GM21390 (cell line): ENCODE measurements around the gene SLC2A1.

Experiments used
- ATAC-seq: cut with Tn5 transposase; IDR thresholded peaks from one replicate; pipeline ENCODE4 v1.9.1; 2021; ENCODE audit not compliant: unreplicated experiment

SLC2A1 gene

DNA sequence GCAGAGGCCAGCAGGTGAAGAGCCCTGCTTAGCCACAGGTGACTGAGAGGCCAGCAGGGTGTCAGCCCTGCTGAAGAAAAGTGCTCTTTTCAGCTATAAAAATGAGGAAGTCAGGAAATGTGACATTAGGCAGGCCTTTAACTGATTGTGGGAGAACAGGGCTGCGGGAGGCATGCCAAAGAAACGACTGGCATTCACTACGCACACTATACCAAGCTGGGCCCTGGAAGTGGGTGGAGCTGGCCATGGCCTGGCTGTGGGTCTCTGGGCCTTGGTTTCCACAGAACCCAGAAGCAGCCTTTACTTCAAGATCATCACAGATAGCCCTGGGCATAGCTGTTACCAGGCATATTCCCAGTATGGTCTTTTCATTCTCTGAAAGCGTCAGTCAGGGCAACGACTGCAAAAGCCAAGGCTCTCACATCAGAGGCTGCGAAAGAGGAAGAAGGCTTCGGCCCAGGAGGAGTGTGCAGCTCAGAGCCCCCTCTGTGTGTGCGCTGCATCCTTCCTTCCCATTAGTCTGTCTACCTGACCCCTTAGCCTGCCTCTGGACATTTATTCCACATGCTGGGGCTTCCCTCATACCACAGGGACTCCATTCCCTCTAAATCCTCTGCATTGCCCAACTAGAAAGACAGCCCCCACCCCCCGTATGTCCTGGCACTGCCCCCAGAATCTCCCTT, 14.3 kb downstream of the SLC2A1 start:
- ATAC-seq, result no peak

DNA sequence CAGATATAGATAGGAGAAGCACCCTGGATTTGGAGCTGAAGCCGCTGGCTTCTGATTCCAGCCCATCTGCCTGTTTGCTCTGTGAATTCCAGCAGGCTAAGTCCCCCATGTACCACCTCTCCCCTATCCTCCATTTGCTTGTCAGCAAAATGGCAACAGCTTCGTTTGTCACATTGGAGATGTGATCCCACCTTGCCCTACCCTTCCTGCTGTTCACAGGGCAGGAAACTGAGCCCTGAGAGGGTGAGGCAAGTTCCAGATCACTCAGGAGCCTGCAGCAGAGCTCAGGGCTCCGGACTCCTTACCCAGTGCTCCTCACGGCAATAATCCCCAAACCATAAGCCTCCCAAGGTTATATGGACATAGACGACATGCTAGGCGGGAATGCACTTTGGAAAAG, 14.9 kb downstream of the SLC2A1 start:
- ATAC-seq, result no peak

DNA sequence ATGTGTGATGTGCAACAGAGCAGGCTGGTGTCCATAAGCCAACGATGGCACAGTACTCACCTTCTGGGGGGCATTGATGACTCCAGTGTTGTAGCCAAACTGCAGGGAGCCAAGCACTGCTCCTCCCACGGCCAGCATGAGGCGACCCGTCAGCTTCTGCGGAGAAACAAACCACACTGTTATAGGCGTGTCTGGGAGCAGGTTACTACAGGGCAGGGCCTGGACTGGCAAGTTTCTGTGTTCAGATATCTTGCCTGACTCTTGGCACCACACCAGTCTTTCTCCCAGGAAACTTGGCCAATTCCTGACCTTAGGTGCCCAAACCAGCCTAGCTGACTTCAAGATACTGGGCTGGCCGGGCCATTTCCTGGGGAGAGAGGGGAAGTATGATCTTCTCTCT, 15.5 kb downstream of the SLC2A1 start:
- ATAC-seq, result no peak

DNA sequence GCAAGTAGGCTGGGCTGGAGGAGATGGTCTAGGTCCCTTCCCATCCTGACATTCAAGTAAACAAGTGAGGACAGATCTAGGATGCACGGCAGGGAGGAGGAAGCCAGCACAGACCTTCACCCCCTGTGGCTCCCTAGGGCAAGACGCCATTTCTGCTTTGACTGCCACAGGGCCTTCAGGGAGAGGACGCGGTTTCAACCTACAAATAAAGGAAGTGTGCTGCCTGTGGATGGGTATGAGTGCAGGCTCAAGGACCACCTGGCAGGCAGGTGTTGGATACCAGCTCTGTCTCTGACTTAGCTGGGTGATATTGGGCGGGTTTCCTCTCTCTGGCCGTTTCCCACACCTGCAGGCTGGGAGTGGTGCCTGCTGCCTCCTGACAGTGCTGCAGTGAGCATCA, 16.2 kb downstream of the SLC2A1 start:
- no peak for ATAC-seq

DNA sequence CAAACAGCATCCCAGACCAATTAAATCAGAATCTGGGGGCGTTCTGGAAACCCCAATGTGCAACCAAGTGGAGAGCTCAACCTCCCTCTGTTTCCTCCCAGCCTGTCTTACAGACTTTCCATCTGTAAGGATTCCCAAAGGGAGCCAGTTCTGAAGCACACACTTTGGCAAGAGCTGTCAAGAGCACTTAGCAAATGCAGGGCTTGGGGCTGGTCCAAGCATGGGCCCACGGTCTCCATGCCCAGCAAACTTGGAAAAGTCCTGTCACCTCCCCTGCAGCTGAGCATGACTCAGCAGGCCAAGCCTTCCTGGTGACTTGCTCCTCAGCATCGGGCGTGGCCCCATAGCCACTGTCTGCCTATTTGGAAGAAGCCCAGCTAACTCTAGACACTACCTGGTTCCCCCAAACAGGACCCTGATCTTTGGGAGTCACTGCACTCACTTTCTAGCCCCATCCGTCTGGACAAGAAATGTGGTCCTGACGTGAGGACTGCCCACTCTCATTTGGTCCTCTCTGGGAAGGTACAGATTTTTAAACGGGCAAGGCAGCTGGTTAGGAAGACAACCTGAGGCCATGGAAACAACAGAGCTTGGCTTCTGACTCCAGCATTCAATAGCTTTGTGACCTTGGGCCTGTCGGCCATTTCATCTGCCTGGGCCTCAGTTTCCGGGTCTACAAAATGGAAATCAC, 16.9 kb downstream of the SLC2A1 start:
- no peak for ATAC-seq

DNA sequence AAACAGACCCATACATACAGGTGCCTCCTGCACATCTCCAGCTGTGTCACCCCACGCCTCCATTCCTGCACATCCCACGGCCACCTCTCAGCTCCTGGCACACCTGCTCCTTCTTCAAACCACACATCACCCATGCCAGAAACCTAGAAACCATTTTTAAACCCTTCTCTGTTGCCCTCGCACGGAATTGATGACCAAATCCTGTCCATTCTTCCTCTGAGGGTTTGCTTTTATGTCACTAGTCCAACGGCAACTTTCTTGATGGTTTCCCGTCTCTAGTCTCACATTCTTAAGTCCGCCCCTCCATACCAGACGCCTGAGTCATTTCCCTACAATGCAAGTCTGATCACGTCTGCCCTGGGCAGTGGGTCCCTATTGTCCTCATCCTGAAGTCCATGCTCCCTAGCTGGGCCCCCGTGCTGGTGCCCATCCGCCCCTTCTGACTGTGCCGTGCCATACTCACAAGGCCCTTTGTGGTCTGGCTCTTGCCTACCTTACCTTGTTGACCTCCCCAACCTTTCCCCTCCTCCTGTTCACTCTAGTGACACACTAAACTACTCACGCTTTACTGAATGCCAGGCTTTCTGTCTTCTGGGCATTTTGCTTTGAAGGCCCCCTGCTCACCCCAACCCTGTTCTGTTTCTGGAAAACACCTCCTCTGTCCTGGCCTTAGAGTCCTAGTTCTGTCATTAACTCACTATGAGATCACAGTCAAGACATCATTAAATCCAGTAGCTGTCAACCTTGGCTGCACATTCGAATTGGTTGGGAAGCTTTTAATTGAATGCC, 17.6 kb downstream of the SLC2A1 start:
- ATAC-seq, result no peak

DNA sequence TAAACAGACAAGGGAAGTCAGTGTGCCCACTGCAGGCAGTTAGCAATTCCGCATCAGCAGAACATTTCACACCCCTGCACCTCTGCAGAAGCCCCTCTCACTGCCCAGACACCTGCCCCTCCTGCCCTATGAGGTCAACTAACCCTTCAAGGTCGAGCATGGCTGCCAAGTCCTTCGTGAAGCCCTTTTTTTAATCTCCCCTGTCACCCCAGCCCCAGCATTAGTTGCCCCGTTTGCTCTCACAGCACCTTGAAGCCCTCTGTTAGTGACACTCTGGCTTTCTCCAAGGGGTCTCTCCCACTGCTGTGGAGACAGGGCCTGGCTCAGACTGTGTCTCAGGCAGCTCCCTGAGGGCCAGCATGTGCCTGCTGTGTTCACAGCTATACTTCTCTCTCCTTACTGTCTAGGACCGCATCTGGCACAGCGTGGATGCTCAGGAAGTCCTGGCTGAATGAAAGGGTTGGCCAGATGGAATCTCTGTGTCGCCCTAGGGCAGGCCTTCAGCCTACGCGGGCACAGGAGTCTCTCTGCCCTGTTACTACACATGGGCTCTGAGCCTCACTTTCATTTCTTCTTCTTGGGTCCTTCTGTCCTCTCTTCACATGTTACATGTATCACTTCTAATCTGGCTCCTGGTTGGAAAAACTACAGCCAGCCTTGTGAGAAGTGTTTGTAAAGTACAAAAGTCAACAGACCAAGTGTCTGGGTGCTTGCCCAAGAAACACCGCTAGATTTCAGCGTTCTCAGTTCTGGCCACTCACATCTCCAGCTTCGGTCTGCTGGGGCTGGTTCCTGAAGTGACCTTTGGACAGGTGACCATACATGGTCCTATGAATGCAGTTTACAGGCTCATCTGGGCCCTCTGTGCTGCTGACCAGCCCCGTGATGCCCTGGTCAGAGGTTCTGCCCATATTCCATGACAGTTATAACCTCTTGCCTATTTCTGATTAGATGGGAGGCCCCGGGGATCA, 19.7 kb downstream of the SLC2A1 start:
- no peak for ATAC-seq

DNA sequence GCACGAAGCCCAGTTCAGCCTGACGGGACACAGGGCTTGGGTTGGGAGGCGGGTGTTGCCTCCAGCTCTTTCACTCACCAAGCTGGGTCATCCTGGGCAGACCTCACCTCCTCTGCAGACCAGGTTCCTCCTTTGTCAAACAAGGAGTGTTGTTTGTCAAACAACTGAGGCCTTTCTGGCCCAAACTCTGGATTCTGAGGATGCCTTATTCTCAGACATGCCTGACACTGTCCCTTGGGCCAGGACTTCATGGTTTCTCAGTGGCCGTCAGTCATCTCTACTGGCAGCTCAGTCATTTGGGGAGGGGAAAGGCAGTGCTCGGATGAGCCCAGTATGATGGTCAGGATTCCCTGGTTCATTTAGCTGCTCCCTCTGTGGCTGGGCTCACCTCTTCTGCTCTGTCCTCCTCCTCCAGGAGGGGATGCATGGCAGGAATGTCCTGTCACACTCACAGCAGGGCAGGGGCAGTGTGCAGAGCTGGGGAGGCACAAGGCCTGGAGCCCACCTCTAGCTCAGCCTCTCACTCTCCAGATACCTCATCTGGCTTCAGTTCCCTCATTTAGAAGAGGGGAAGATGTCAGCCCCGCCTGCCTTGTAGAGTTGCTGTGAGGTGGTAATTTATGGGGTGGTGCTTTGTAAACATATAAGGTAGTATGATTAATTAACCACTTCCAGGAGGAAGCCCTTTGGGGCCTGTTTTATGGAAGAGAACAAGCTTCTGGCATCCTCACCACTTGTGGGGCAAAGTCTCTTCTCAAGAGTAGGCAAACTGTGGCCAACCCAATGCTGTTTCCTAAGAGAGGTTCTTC, 20.6 kb downstream of the SLC2A1 start:
- no peak for ATAC-seq

DNA sequence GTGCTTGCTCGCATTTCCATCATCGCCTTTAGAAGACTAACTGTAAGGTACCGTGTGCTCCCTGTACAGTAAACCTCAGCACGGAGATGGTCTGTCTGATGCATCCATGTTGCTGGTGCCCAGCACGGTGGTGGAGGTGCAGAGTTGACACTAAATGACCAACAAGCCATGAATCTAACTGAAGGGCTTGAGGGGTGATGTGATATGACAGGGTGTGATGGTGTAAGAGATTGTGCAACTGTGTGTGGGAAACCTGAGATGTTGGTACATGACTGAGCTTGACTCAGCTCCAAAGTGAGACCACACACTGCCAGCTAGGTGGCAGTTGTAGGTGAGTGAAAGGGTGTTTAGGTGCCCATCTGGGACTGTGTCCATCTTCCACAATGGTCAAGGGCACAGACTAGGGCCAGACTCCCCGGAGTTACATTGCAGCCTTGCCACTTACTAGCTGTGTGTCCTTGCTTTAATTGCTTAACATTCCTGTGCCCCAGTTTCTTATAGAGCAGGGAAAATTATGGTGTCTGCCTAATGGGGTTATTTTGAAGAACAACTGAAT, 21.4 kb downstream of the SLC2A1 start:
- no peak for ATAC-seq

DNA sequence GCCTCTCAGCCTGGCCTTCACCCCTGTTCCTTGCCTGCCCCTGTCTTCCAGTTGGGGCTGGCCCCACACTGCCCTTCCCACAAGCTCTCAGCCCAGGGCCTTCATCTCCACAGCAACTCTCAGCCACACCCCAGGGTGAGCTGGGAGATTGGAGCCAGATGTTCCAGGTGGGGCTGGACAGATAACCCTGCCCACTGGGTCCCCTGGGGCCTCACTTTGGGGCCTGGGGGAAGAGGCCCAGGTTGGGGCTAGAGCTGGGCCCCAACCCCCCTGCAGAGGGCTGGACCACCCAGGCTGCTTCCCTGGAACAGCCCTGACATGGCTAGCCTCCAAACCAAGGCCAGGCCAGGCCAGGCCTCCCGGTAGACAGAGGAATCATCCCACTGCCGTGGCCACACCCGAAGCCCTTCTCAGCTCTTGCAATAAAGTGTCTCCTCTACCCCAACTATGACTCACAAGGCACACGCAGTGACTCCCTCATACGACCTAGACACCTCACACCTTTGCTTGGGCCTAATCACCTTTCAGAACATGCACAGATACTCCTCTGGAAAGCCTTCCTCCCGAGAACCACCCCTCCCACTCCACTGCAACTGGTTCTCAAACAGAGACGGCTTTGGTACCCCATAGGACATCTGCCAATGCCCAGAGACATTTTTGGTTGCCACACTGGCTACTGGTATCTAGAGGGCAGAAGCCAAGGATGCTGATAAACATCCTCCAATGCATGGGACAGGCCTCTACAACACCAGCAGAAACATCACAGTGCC, 22.2 kb downstream of the SLC2A1 start:
- ATAC-seq, result no peak

DNA sequence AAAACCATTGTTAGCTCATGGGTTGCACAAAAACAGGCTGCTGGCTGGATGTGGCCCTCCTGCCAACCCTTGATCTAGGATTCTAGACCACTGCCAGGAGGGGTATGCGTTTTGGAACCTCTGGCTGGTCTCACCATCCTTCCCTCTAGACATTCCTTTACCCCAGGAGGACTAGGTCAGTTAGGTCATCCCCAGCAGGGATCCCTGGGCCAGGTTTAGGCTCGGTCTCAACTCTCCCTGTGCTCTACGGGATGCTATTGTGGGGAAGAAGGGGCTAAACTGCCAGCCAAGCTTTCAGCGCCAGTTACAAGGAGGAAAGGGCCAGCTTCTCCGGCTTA, 22.7 kb downstream of the SLC2A1 start:
- ATAC-seq, result no peak

DNA sequence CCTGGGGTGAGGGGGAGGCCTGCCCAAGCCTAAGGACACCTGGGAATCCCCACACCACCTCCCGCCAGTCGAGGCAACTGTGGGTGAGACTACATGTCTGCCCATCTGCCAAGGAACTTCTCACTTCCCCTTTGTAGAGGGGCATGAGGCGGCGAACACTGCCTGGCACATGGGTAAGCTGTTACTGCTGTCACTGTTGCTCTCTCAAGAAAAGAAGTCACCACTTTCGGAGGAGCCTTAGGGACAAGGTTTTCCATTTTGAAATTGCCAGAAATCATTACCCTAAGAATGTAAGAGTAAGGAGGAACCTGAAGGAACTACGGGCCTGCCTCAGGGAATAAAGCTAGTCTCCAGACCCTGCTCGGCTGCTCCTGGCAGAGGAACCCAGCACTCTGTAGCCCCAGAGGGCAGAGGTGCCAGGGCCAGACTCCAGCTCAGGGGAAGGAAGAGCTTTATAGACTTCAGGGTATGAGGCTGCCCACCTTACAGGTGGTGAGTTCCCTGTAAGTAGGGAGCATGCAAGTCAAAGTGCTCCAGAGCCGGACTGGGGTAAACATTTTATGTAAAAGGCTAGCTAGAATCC, 23.3 kb downstream of the SLC2A1 start:
- no peak for ATAC-seq

DNA sequence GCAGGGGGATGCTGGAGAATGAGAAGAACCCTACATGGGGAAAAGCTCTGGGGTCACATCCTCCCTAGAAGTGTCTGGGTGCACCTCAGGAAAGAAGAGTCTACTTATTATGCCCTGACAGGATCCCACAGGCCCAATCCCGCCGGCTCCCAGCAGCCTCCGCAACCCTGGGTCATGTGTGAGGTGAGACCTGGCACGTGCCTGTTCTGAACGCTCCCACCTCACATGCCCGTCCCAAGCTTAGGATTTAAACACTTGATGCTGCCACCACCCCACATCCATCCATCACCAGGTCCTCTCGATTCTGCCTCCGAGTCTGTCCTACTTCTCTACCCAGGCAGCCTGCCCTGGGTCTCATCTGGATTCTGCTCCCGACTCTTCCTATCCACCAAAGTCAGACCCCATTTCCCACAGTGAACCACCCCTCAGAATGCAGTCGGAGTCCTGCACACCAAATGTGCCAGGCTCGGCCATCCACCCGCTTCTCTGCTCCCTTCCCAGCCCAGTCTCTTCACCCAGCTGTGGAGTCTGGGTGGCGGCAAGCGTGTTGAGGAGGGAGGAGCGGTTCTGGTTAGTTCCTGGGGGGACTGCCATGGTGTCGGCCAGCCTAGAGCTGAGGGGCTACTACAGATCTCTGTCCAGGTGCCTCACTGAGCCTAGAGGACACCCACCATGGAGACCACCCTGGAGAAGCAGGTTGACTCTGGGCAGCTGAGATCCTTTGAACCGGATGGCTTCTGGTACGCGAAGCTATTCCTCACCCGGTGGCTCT, 23.9 kb downstream of the SLC2A1 start:
- ATAC-seq, result no peak

DNA sequence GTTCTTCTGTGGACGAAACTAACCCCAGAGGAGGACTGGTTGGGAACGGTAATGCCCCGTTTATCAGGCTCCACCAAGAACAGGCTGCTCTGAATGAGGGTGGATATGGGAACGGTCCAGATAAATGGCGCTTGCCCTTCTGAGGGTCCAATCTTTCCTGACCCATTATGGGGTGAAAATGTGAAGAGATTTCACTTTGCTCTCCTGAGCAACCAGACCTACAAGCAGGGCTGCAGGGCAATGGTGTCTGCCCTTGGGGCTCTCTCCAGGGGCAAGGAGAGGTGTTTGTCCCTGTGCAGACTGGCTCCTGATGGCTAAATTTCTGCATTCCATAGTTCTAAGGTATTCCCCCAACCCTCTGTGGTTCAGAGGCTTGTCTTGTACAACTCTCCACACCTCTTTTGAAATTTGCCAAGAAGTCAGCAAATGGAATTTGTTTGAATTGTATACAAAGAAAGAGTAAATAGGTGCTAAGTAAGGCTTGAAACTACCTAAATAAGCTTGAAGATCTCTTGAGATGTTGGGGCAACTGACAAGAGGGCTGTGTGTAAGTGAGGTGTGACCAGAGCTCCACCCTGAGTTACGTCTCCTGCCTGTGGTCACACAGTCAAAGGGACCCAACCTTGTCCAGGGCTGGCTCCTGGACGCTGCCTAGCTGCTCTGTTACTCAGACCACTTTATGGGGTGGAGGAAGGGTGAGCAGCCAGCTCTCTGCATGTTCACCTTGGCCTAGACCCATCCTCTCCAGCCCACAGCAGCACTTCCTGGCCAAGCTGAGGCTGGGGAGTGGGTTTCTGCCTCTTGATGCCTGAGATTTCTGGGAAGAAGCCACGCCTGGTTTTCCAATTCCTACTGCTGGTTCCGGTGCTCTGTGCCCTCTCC, 24.8 kb downstream of the SLC2A1 start:
- no peak for ATAC-seq

DNA sequence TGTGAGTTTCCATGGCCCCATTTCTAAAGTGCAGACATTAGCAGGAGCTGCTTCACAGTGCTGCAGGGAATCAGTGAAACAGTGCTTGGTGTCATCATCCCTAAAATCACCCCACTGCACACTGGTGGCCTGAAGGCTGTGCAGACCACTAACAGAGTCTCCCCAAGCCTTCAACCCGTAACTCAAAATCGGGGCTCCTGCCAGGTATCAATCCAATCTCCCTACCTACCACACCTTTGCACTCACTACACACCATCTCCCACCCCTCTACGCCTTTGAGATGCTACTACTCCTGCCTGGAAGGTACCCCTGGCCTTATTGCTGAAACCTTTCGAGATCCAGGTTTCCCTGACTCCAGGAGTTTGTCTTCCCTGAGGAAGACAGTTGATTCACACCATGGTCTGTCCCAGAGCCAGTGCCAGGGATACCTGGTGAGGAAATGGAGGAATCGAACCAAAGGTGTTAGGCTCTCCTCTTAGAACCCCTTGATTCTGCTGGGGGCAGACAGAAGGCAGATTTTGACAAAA, 25.5 kb downstream of the SLC2A1 start:
- no peak for ATAC-seq

DNA sequence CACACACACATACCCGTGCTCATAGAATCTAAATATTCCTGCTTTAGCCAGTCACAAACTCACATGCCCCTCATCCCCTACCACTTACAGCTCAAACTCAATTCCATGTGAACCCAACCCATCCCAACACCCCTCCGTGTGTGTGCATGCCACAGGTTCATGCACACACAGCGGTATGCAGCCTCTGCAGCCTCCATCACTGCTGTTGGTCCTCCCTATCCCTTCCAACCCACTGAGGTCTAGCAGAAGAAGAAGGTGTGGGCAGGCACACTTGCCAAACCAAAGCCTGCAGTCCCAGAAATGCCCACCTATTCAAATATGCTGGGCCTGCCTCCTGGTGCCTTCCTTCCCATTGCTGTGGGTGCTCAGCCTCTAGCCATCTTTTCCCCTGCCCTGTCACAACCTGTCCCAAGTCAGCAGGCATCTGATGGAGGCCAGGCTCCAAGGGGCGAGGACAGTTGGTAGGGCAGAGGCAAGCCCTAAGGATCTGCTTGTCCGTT, 26.2 kb downstream of the SLC2A1 start:
- ATAC-seq, result no peak
